PC-3 (cell line): ENCODE data around the gene NDRG2. TPM values are rescaled to one million over a fixed set of nuclear protein-coding genes. Genes with fewer than 3 reads are reported as not detected.

Experiments
- ATAC-seq: fragments of 200-7000 bp; cut with Tn5 transposase; 2 replicates; pipeline ENCODE4 v1.9.1; 2020; ENCODE audit warnings: mild to moderate bottlenecking, moderate library complexity
- BruUV-seq: library from RNA; stranded (reverse); fragments of 400-500 nt; replicated peaks from 2 replicates; lab custom pipeline; 2021; lab: Mats Ljungman, UMichigan
- CTCF ChIA-PET: fragments of 300-600 bp; sonication (Branson Sonifier 250); formaldehyde crosslinking; loops from one replicate; lab custom pipeline; 2022; ENCODE audit warnings: antibody characterized with exemption; lab: Charles Lee
- POLR2A ChIA-PET: fragments of 300-600 bp; sonication (Branson Sonifier 250); formaldehyde crosslinking; loops from one replicate; lab custom pipeline; 2022; ENCODE audit warnings: antibody characterized with exemption; ENCODE audit not compliant: unreplicated experiment; lab: Charles Lee
- DNase-seq: peaks from one replicate; pipeline ENCODE4 v3.0.0-alpha.2; 2015
- H2AFZ ChIP-seq: fragments of 300-600 bp; sonication (generic); 2 replicates; pipeline ENCODE4 v1.6.0; 2016; ENCODE audit warnings: antibody characterized with exemption, low read length
- H3F3A ChIP-seq: fragments of 300-600 bp; sonication (generic); one replicate; pipeline ENCODE4 v1.6.0; 2017; ENCODE audit warnings: antibody characterized with exemption, low read length, control low read depth, mild to moderate bottlenecking; ENCODE audit not compliant: unreplicated experiment
- H3K27ac ChIP-seq: fragments of 300-600 bp; sonication (generic); 2 replicates; pipeline ENCODE4 v1.5.1; 2016; ENCODE audit warnings: mild to moderate bottlenecking, low read length
- H3K27me3 ChIP-seq: fragments of 300-600 bp; sonication (generic); 2 replicates; pipeline ENCODE4 v1.6.1; 2016; ENCODE audit warnings: low read length, mixed read lengths
- H3K36me3 ChIP-seq: fragments of 300-600 bp; sonication (generic); 2 replicates; pipeline ENCODE4 v1.6.1; 2016; ENCODE audit warnings: low read depth, mixed run types, low read length, mixed read lengths
- H3K4me1 ChIP-seq: fragments of 300-600 bp; sonication (generic); 2 replicates; pipeline ENCODE4 v1.5.1; 2016; ENCODE audit warnings: low read length; ENCODE audit not compliant: insufficient read depth
- H3K4me2 ChIP-seq: fragments of 300-600 bp; sonication (generic); 2 replicates; pipeline ENCODE4 v1.6.0; 2016; ENCODE audit warnings: low read length
- H3K4me3 ChIP-seq: fragments of 300-600 bp; sonication (generic); 2 replicates; pipeline ENCODE4 v1.5.1; 2016; ENCODE audit warnings: mild to moderate bottlenecking, low read length, mixed read lengths
- H3K79me2 ChIP-seq: fragments of 300-600 bp; sonication (generic); 2 replicates; pipeline ENCODE4 v1.6.1; 2017; ENCODE audit warnings: low read length, mixed read lengths
- H3K9ac ChIP-seq: fragments of 300-600 bp; sonication (generic); 2 replicates; pipeline ENCODE4 v1.6.0; 2016; ENCODE audit warnings: mild to moderate bottlenecking, low read length
- H3K9me2 ChIP-seq: fragments of 300-600 bp; sonication (generic); replicated peaks from 2 replicates; pipeline ENCODE4 v1.6.1; 2016; ENCODE audit warnings: mixed run types, low read length, mixed read lengths
- H3K9me3 ChIP-seq: fragments of 300-600 bp; sonication (generic); 2 replicates; pipeline ENCODE4 v1.6.1; 2016; ENCODE audit warnings: low read length, mixed read lengths
- H4K20me1 ChIP-seq: fragments of 300-600 bp; sonication (generic); 2 replicates; pipeline ENCODE4 v1.6.1; 2016; ENCODE audit warnings: low read length, mixed read lengths
- CTCF ChIP-seq: fragments of 300-600 bp; sonication (generic); conservative IDR thresholded peaks from 2 replicates; pipeline ENCODE4 v1.5.1; 2017; ENCODE audit warnings: antibody characterized with exemption, low read depth, mild to moderate bottlenecking, low read length
- EZH2 ChIP-seq: fragments of 300-600 bp; sonication (generic); IDR thresholded peaks from one replicate; pipeline ENCODE4 v1.6.1; 2017; ENCODE audit warnings: antibody characterized with exemption, mild to moderate bottlenecking, low read length; ENCODE audit not compliant: unreplicated experiment
- EZH2phosphoT487 ChIP-seq: fragments of 300-600 bp; sonication (generic); IDR thresholded peaks from 2 replicates; pipeline ENCODE4 v1.6.1; 2018; ENCODE audit warnings: mild to moderate bottlenecking, antibody characterized with exemption, low read length, borderline replicate concordance
- intact Hi-C: fragments of 100-400 bp; cut with micrococcal nuclease; formaldehyde crosslinking; loops from 2 replicates; pipeline ENCODE4 v1.9.0; 2023
- total RNA-seq: library from RNA; depleted of rRNA; stranded (reverse); fragments of >200 nt; gene quantifications from 2 replicates; pipeline ENCODE4 v1.2.3, GENCODE V29; 2014

NDRG2 gene
- total RNA-seq, 1 experiment from 2014 or later, result 4.0 TPM

- H3K4me3 ChIP-seq, result 0 out of 2 replicates have a peak overlapping the region, but pooled peaks have one; percentile 72
- POLR2A ChIA-PET, result interaction anchor here (0.6 kb wide), 1 partner anchor 14 kb away, joined by 11 read pairs; no protein-coding TSS in a partner anchor
- no peaks in the 10 kb centered on the region for H3K9me2 ChIP-seq
- CTCF ChIA-PET, result interaction anchor here (0.7 kb wide), 1 partner anchor 20 kb away, joined by 3 read pairs; no protein-coding TSS in a partner anchor
- H3K36me3 ChIP-seq, result no peaks in the 10 kb centered on the region
- no peaks in the 10 kb centered on the region for H3K9me3 ChIP-seq
- peak overlapping the region; percentile 93; the same call in 1 of the 2 replicates for H3K4me2 ChIP-seq
- no TSS peak for BruUV-seq
- TF ChIP-seq EZH2 (no peak), CTCF (no peak), EZH2phosphoT487 (no peak)
- H3K79me2 ChIP-seq, result no peaks in the 10 kb centered on the region
- H2AFZ ChIP-seq, result no peak overlapping the region
- H3K9ac ChIP-seq, result no peak overlapping the region
- no peaks in the 10 kb centered on the region for H3F3A ChIP-seq
- H3K4me1 ChIP-seq, result peaks cover 6% of the 10 kb centered on the region; the same call in 1 of the 2 replicates
- no peaks in the 10 kb centered on the region for H4K20me1 ChIP-seq
- ATAC-seq (no peak), DNase-seq (no peak)
- intact Hi-C loops, result no loop called here
- H3K27ac ChIP-seq, result no peak overlapping the region
- peaks cover 43% of the 10 kb centered on the region for H3K27me3 ChIP-seq
Measured at GRCh38 chr14:21072031-21072473, 47.2 kb upstream of the NDRG2 start.

- no peaks in the 10 kb centered on the region for H3K9me3 ChIP-seq
- ATAC-seq (peak; percentile 5), DNase-seq (peak; percentile 11)
- H3K4me2 ChIP-seq, result peak overlapping the region; percentile 93
- H3F3A ChIP-seq, result no peaks in the 10 kb centered on the region
- no TSS peak for BruUV-seq
- TF ChIP-seq EZH2, result no peak
- intact Hi-C loops, result no loop called here
- no peaks in the 10 kb centered on the region for H3K36me3 ChIP-seq
- H3K79me2 ChIP-seq, result no peaks in the 10 kb centered on the region
- peak overlapping the region; percentile 72 for H3K4me3 ChIP-seq
- H3K4me1 ChIP-seq, result peaks cover 6% of the 10 kb centered on the region; the same call in 1 of the 2 replicates
- H3K9ac ChIP-seq, result no peak overlapping the region
- no peaks in the 10 kb centered on the region for H3K9me2 ChIP-seq
- no peaks in the 10 kb centered on the region for H4K20me1 ChIP-seq
- CTCF ChIA-PET, result interaction anchor here (0.7 kb wide), 1 partner anchor 21 kb away, joined by 3 read pairs; no protein-coding TSS in a partner anchor
- peaks cover 44% of the 10 kb centered on the region for H3K27me3 ChIP-seq
- no peak overlapping the region for H3K27ac ChIP-seq
- POLR2A ChIA-PET, result interaction anchor here (0.6 kb wide), 1 partner anchor 15 kb away, joined by 11 read pairs; no protein-coding TSS in a partner anchor
- peak overlapping the region; percentile 41; the same call in 1 of the 2 replicates for H2AFZ ChIP-seq
Measured at GRCh38 chr14:21071225-21072030, 46.6 kb upstream of the NDRG2 start.

- Histone ChIP-seq H3K4me3 (peak overlapping the region; percentile 72), H3K4me1 (peaks cover 6% of the 10 kb centered on the region; the same call in 1 of the 2 replicates), H3K36me3 (no peaks in the 10 kb centered on the region), H3F3A (no peaks in the 10 kb centered on the region), H3K79me2 (no peaks in the 10 kb centered on the region), H3K4me2 (peak overlapping the region; percentile 93), H4K20me1 (no peaks in the 10 kb centered on the region), H3K9ac (no peak overlapping the region; the same call in 1 of the 2 replicates), H3K27me3 (peaks cover 48% of the 10 kb centered on the region), H3K9me3 (no peaks in the 10 kb centered on the region), H3K9me2 (no peaks in the 10 kb centered on the region), H3K27ac (no peak overlapping the region), H2AFZ (peak overlapping the region; percentile 73)
- no TSS peak for BruUV-seq
- ChIA-PET CTCF (interaction anchor here (1.0 to 1.1 kb wide), 2 partner anchors 22 to 34 kb away, joined by 3 to 4 read pairs; no protein-coding TSS in a partner anchor), POLR2A (no interaction called here)
- ATAC-seq (peak; percentile 15), DNase-seq (no peak)
- TF ChIP-seq EZH2, result no peak
- TF ChIP-seq CTCF, result no peak
- TF ChIP-seq EZH2phosphoT487, result no peak
- intact Hi-C loops, result no loop called here
Measured at GRCh38 chr14:21070610-21071224, 45.9 kb upstream of the NDRG2 start.
